HG02981 (cell line): ENCODE data around the gene CSN3.

ENCODE experiments used
- ATAC-seq: cut with Tn5 transposase; IDR thresholded peaks from one replicate; pipeline ENCODE4 v1.9.1; 2021; ENCODE audit warnings: mild to moderate bottlenecking, moderate library complexity; ENCODE audit not compliant: unreplicated experiment

Gene CSN3

DNA sequence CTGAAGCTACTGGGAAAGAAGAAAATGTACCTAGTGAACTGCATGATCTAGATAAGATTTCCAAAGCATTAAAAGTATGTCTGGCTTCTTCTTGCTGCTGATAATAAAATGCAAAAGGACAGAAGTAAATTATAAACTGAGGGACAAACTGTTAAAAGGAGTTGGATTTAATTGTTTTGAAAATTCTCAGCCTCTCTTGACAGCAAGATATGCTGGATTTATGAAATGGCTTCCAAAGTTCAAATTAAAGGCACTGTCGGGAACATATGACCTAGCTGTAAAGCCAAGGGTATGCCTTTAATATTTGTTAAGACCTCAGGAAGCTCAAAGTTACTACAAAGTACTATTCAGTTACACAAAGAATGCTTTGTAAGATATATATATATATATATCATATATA, 46.3 kb downstream of the CSN3 start:
- ATAC-seq: no peak

DNA sequence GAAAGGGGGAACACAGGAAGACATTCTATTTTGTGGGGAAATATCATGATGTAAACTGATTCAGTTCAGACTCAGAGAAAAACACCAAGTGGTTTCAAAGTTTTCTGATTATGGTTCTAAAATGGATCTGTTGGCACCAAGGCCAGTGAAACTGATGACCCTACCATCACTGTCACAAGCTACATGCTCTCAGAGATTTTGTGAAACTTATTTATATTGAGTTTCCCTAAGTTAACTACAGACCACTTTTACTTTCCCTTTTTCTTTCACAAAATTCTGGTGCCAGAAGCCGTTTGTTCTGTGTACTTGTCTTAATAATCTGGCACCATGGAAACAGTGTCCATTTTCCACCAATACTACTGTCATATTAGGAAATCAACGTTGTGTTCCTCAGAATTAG, 48.9 kb downstream of the CSN3 start:
- ATAC-seq: no peak

DNA sequence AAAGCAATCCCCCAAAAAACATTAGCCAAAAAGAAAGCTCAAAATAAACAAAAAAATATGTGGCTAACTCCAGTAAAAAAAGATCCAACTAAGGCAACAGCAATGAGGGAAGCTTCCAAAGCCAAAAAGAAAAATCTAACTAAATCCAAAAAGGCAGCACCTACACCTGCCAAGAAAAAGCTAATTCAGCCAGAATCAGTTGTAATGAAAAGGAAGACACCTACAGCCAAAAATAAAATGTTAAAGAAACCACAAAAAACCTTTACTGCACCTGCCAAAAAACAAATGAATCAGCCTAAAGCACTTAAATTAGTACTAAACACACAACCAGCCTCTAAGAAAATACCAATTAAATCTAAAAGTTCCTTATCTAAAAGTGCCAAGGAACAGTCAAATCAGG, 55.2 kb downstream of the CSN3 start:
- no peak for ATAC-seq

DNA sequence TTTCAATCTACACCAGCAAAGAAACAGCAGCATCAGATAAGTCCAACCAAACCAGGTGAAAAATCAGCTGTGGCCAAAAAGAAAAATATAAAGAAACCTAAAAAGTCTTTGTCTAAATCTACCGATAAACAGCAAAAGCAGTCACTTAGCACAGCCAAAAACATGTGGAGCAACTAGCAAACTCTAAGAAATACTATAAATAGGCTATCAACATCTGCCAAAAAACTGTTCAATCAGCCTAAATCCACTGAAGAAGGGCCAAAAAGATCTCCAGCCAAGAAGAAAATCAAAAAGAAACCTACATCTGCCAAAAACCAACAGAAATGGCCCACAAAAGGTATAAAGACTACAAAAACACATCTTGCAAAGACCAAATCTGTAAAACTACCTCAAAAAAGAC, 55.7 kb downstream of the CSN3 start:
- no peak for ATAC-seq

DNA sequence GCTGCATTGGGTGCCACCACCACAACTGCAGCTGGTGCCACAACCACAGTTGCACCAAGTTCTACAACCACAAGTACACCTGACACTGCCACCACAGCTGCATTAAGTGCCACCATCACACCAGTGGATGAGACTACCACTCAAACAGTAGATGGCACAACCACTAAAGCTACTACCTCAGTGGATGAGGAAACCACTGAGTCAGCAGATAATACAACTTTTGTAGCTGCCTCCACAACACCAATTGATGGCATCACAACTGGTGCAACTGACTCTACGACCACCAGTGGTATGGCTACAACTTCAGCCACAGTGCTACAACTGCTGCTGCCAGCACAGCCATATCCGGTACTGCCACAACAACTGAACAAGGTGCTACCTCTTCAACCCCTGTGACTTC, 57.2 kb downstream of the CSN3 start:
- no peak for ATAC-seq

DNA sequence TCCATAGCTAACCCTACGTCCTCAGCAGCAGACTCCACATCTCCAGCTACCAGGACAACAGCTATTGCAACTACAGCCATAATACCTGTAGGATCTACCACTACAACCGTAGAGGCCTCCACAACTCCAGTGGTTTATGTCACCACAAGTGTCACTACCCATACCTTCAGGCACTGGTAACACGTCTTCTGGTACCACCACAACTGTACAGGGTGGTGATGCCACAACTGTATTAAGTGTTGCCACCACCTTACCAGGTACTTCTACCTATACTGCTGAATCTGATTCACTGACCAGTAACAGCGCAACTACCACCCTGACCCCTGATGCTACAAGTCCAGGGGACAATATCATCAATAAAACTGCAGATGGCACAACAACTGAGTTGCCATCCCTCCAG, 57.8 kb downstream of the CSN3 start:
- ATAC-seq: no peak
